HG03039 (cell line): Measurements from ENCODE around the gene MSI2.

Experiments
- ATAC-seq: cut with Tn5 transposase; IDR thresholded peaks from one replicate; pipeline ENCODE4 v1.9.1; 2021; ENCODE audit warnings: mild to moderate bottlenecking, moderate library complexity; ENCODE audit not compliant: unreplicated experiment

MSI2 gene

GRCh38 chr17:57363580-57363979 is 107.3 kb downstream of the MSI2 start:
- no peak for ATAC-seq

DNA sequence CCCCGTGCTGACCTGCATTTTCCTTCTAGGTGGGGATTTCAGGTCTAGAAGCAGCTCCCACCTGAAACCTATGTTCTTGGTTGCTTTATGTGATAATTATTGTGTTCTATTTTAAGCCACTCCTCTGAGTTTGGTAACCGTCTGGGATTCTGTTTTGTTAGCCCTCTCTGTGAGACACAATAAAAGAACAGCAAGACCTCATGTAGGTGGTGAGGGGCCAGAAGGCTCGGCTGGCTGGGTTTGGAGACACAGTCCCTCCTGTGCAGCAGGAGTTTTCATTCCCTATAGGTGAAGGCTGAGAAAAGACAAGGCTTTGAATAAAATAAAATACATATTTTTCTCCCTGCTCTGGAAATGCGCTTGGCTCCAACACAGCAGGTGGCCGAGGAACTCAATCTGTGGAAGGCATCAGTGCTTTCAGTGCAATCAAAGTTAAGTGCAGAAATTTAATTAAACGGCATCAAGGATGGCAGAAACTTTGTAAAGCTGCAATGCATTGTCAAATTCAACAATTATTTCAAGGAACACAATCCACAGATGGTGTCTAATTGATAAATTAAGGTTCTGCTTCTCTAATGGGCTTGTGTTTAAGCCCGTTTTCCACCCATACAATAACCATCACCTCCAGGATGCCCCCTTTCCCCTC is 107.8 kb downstream of the MSI2 start:
- no peak for ATAC-seq

DNA sequence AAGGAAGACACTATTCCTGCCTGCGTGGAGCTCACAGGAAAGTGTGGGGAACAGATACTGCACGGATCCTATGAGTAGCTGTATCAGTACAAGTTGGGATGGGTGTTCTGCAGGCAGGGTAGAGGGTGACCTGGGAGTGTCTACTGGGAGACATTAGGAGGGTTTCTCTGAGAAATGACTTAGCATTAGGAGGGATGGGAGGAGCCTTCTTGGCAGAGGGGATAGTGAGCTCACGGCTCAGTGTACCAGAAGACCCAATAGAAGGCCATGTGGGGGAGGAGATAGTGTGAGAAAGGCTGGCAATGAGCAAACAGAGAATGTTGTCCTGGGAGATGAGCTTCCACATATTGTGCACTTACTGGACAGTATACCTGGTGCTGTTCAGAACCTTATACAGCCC is 109.1 kb downstream of the MSI2 start:
- no peak for ATAC-seq

DNA sequence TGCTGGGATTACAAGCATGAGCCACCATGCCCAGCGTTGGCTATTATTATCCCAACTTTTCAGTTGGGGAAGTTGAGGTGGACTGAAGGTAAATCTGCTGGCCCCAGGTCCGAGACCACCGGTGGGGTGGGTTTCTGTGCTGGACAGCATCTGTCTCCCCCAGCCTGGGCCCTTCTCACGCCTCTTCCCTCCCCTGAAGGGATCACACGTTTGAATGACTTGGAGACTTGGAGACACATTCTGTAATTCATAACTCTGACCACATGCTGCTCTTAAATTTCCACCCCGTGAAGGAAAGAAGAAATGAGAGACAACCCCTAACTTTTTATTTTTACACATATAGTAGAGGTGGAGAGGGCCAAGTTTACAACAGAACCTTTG is 109.8 kb downstream of the MSI2 start:
- no peak for ATAC-seq

- no peak for ATAC-seq
These were observed 110.4 kb downstream of the MSI2 start for GRCh38 chr17:57366558-57367351.

DNA sequence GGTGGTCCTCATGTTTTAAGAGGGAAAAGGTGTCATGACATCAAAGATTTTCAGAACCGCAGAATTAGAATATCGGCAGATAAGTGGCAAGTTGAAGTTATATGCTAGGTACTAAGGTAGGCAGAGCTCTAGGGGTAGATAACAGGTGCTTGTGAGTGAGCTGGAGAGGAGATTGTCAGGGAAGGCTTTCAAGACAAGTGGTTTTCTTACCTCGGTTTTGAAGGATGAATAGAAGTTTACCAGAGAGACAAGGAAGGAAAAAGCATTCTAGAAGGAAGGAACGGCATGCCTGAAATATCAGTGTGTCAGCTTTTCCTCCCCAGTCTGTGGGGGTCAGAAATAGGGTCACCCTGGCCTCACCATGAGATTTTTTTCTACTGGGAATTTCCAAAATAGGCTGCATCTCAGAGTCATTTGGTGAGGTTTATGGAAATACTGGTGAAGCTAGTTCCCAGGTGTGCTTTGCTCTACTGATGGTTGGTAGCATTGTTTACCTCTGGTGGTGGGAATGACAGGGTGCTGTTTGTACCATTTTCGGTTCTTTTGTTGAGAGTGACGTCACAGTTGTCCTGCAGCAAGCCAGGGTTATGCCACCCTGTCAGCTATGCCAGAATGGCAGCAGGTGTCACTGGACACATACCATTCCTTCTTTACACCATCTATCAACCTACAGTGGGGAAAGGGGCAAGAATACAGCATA is 112.5 kb downstream of the MSI2 start:
- ATAC-seq: no peak

DNA sequence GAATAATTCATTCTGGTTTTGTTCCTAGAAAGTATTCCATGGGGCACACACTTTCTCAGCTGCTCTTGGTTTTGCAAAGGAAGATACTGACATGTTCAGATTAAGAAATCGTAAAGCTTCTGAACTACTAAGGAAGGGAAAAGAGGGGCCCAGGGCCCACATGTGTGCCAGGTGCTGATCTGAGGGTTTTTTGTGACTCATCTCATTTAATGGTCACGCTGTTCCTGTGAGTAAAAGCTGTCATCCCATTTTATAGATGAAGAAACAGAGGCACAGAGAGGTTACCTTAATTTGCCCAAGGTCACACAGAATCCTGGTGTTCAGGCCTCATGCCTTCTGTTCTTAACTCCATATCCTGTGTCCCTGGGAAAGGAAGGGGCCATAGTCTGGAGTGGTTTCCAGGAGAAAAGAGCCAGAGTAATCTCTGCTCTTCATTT is 113.2 kb downstream of the MSI2 start:
- ATAC-seq: no peak

DNA sequence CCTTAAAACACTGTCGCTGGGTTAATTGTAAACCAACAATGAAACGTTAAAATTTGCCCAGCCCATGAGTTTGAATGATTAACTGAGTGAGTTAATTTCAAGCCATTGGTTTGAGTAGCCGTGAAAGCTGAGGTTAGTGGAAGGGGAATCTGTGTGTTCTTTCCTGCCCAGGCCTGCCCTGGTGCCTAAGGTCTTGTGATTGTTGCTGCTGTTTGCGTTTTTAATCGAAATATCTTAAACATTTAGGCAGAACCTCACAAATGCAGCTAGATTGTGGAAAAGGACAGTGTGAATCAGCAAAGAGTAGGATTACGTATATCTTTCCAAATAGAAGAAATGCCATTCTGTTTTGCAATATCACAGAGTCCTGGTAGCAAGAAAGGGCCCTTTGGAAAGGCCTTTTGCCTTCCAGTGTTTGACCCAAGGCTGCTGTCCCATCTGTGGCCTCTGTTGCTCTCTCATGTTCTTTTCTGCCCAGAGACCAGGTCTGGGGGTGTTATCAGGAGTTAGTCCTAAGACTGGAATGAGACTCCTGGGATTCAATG is 113.8 kb downstream of the MSI2 start:
- no peak for ATAC-seq

DNA sequence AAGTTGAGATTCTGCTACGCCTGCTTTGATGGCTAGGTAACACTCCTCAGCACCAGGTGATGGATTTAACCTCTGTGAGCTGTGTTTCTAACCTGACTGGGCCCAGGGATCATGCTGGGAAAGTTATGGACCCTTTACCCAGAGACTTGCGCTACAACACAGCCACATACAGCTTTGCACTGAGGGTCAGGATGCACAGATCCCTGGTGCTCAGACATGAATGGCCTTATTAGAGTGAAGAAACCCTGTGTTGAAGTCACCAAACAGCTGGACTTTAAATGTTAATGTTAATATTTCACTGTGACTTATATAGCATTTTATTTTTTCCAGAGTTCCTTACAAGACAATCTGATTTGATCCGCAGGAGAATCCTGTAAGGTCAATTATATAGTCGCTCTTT is 114.3 kb downstream of the MSI2 start:
- ATAC-seq: no peak

DNA sequence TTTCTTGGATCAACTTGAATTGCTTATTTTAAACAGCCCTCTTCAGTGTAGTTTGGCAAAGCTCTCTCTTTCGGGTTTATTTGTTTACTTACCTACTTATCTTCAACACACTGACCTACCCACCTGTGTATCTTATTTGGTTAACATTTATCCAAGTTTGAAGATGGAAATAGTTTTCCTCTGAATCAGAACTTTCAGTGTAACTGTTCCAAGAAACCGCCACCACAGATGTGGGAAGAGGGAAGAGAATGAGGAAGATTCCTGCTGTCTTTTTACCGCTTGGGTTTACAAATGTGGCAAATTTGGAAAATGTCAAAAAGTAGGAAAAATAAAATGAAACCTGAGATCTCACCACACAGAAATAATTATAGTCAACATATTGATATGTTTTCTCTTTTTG is 115.8 kb downstream of the MSI2 start:
- ATAC-seq: no peak

- ATAC-seq: no peak
These were observed 116.7 kb downstream of the MSI2 start for GRCh38 chr17:57373048-57373447.

DNA sequence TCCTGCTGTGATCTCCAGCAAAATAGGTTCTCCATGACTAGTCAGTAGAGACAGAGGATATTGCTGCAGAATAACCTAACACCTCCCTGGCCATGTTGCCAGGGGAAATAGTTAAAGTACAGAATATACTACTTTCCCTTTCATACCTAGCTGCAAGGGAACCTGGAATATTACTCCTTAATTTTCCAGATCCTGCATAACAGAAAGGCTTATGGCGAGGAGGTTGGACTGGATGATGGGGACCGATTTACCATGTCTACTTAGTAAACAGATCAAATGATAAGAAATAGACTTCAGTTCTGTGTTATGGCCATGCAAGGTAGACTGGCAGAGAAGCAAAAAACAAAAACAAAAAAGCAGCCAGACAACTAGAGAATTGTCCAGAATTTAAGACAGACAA is 117.4 kb downstream of the MSI2 start:
- no peak for ATAC-seq

- no peak for ATAC-seq
These were observed 118.9 kb downstream of the MSI2 start for GRCh38 chr17:57375040-57375769.

DNA sequence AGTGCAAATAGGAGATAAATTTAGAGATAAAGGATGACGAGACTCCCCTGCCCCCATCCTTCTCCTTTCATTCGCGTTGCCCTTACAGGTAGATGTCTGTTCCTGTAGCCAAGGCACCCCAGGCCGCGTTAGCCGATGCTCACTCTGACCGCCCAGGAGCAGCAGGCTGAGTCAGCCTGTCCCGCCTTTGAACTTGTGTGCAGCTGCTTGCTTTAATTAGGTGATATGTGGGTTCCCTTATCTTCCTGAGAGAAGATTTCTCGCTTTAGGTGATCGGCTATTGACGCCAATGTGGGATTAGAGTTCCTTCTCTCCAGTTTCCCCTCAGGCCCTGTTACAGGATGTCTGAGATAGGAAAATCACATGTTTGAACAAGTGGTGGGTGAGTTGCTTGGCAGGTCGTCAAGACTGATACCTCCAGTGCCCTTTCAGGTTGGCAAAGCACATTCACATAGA is 119.5 kb downstream of the MSI2 start:
- ATAC-seq: no peak

GRCh38 chr17:57377094-57377493 is 120.8 kb downstream of the MSI2 start:
- no peak for ATAC-seq

DNA sequence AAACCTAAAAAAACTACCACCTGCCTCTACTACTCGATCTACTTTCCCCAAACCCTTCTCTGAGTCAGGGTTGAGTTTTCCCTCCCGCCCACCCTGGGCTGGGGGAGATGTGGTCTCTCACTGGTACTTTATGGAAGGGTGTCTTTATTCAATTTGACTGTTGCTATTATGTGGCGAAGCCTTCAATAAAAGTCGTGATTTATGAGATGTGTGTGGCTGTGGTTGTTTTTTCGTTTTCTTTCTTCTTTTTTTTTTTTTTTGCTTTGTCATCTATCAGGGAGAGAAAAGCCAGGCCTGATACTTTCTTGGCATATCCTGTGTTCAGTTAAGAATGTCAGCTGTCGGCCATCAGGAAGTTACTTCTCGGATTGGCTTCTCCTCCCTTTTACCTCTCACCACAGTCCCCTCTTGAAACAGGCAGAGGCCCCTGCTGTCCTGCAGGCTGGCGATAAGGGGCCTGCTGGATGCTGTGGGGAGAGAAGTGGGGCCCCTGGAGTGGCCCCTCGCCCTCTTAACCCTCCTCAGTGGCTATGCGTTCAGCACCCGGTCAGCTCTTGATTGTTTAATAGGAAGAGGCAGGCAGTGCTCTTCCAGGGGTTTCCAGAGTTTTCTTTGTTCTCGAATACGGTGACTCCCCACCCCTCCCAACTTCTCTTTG is 123.0 kb downstream of the MSI2 start:
- ATAC-seq: no peak

DNA sequence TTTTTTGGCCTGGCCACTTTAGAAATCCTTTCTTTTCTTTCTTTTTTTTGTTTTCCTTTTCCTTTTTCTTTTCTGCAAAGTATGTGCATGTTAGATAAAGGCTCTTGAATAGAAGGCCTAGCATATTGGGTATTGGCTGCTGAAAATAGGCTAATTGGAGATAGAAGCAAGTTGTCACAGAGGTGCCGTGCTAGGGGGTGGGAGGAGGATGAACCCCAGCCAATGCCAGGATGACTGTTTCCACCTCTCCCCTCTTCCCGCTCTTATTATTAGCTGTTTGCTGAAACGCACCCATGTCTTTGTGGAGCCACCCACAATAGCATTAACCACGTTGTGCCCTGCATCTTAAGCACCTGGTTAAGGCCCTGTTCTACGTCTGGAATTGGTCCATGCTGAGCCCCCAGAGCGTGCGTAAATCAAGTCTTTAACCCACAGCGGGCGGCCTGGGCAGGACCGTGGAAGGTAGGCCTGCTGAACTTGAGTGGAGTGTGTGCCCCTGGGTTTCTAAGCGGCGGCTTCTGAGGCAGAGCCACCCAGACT is 123.6 kb downstream of the MSI2 start:
- ATAC-seq: no peak

GRCh38 chr17:57381498-57381897 is 125.2 kb downstream of the MSI2 start:
- no peak for ATAC-seq

DNA sequence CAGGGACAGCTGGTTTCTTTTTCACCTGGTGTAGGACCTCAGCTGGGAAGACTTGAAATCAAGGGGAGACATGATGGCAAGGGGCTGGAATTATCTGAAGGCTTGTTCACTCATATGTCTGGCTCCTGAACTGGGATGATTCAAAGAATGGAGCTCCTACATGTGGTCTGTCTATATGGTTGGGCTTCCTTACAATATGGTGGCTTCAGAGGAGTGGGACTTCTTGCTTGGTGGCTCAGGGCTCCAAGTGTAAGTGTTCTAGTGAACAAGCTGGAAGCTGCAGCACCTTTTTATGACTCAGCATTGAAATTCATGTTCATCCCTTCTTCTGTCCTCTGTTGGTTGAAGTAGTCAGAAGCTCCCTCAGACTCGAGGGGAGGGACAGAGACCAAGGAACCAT is 127.9 kb downstream of the MSI2 start:
- ATAC-seq: no peak

DNA sequence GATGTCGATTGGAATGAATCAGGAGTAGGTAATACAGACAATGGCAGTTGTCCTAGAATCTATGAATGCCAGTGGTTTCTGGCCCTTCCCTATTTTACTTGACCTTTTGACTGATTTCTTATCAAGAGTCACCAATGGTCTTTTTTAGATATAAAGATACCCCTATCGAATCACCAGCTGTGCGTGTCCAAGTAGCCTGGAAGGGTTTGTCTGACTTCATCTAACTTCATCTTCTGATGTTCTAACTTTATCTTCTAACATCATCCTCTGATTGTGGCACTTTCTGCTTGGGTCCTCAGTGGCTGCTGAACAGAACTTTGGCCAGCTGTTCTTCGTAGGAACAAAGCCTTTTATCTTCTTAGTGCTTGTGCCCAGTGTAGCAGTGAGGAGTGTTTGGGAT is 129.7 kb downstream of the MSI2 start:
- no peak for ATAC-seq
